SIG-M5 treated with dmso at 0.1 percent for 504 hours (cell line): ENCODE results near the gene HAL.

Experiments used
- DNase-seq: peaks from one replicate; lab custom pipeline; 2025; ENCODE audit not compliant: unreplicated experiment; lab: John Stamatoyannopoulos, UW

Gene HAL

GRCh38 chr12:95996034-95996658 lies at the start of gene HAL:
Gene HAL, minus strand, starts transcription at chr12:95996344. Its CDS starts 434 bp downstream, at chr12:95995910.
- DNase-seq = peak; percentile 97

- DNase-seq = no peak
Measured at GRCh38 chr12:96045566-96045965, 49.4 kb upstream of the HAL start.

DNA sequence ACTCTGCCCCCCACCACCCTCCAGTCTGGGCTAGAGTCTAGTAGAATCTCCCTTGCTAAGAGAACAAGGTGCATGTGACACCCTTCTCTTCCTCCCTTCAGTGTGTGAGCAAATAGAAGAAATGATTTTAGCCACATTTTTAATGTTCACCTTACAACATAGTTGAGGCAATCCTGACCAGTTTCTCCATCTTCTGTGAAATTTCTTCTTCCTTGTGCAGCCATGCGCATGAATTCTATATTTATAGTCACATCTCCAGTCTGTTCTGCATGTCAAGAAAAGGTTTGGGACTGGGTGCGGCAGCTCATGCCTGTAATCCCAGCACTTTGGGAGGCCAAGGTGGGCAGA lies 48.8 kb upstream of the HAL start:
- DNase-seq = peak; percentile 21

DNA sequence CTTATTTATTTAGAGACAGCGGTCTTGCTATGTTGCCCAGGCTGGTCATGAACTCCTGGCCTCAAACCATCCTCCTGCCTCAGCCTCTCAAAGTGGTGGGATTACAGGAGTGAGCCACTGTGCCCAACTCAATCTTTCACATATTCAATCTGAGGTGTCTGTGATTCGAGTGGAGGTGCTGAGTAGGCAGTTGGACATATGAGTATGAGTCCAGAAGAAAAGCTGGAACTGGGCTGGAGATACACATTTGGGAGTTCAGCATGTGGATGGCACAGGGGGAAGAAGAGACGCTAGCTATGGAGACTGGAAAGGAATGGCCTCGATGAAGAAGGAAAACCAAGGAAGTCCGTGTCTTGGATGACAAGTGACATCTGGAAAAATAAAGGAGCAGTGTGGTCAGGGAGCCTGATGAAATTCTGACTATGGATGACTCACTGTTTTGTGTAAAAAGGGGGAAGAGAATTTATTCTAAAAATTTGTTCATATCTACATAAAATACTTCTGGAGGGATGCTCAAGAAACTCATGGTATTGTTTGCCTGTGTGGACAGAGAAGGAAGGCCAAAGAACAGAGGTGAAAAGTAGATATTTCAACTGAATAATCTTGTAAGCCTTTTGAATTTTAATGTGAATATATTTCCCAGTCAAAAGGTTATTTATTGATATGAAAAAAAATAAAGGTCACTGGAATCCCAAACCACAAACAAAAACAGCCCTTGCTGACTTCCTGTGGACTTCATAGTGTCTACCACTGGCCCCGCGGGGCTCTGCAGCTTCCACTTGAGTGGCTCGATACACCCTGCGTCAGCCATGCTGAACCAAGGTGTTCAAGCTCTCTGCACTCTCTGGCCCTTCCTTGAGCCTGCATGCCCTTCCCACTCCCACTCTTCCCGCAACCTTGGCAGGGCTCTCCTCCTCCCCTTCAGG lies 48.1 kb upstream of the HAL start:
- peak; percentile 15 for DNase-seq

GRCh38 chr12:96041181-96041580 lies 45.0 kb upstream of the HAL start:
- DNase-seq = no peak

GRCh38 chr12:96040305-96041133 lies 44.4 kb upstream of the HAL start:
- DNase-seq = no peak

DNA sequence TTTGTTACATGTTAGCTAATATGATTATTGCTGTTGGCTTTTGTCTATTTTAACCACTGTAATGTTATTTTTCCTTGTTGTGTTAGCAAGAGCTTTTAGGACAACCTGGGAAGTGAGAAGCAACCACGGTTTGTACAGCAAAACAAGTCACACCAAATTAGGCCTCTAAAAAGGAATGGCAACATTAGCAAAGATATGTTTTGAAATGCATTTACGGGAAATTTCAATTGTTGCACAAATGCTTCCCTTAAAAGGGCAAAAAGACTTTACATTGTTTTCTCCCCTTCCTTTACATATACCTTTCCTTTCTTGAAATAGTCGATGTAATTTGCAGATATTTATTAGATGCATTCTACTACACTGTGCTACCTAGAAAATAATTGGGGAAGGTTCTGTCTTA lies 43.4 kb upstream of the HAL start:
- no peak for DNase-seq

GRCh38 chr12:96036765-96037455 lies 40.8 kb upstream of the HAL start:
- no peak for DNase-seq

DNA sequence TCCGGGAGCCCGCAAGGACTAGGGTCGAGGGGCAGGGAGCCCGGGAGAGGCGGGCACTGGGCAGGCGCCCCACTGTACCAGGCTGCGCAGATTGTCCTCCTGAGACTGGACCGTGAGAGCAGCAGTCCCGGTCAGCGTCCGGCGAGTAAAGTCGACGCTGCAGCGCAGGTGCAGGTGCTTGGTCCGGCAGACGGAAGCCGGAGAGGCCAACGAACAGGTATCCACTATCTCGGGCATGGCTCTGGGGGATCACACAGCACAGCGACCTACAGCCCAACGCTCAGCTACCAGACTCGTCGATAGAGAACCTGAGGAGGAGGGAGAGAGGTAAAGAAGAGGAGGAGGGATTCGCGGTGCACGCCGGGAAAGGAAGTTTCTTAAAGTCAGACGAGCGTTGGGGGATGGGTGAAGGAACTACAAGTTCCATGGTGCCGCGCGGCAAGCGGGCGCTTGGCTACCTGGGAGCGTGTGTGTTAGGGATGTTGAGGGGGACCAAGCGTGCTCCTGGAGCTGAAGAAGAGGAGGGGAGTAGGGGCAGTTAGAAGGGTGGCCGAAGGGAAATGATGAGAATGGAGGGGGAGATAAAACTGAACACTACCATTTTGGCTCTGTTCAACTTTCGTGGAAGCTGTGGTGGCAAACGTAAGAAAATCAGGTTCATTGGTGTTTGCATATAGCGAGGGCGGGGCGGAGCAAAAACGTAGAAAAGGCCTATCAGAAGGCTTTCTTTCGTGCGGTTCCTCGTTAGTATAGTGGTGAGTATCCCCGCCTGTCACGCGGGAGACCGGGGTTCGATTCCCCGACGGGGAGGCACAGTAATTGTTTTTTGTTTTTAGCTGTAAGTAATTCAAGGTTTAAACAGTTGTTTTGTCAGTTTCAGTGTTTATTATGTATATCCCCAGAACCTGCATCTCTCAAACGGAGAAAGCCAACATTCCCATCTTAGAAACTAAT lies 39.4 kb upstream of the HAL start, which contains the start of gene LTA4H:
TSS of gene LTA4H (minus strand) at position 305 of the 954 bp plus-strand sequence. CDS start at position 237, 68 bp downstream.
- DNase-seq = peak; percentile 100

- peak; percentile 32 for DNase-seq
Measured at GRCh38 chr12:96034621-96035282, 38.6 kb upstream of the HAL start.

- DNase-seq = no peak
Measured at GRCh38 chr12:96033549-96034389, 37.6 kb upstream of the HAL start.

GRCh38 chr12:96029826-96030225 lies 33.7 kb upstream of the HAL start:
- no peak for DNase-seq

- DNase-seq = no peak
Measured at GRCh38 chr12:96028538-96028937, 32.4 kb upstream of the HAL start.

GRCh38 chr12:96026331-96026730 lies 30.2 kb upstream of the HAL start:
- no peak for DNase-seq

DNA sequence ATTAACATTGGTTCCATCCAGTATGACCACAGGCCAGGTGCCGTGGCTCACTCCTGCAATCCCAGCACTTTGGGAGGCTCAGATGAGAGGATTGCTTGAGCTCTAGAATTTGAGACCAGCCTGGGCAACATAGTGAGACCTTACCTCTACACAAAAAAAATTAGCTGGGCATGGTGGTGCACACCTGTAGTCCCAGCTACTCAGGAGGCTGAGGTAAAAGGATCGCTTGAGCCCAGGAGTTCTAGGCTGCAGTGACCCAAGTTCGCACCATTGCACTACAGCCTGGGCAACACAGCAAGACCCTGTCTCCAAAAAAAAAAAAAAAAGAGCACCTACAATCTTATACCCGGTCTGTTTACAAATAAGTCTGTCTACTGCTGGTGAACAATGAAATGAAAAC lies 29.4 kb upstream of the HAL start:
- DNase-seq = no peak

GRCh38 chr12:96020314-96021003 lies 24.3 kb upstream of the HAL start:
- DNase-seq = peak; percentile 93

DNA sequence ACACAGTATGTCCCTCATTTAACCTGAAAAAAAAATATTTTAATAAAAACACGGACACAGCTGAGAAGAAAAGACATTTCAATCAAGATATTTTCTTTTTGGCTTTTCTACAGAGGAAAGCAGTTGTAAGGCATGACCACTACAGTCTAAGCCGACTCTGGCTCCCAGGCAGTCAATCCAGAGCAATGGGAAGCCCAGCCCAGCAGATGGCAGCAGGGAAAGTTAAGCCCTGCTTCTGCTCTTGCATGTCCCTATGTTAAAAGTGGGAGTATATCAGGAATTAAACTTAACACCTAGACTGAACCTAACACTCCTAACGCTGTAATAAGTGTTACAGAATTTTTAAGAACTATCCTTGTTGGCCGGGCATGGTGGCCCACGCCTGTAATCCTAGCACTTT lies 19.5 kb upstream of the HAL start:
- DNase-seq = peak; percentile 39
